Testis (tissue), 3 donors: ENCODE data around the gene GPATCH2. TPM values are rescaled to one million over a fixed set of nuclear protein-coding genes. Genes with fewer than 3 reads are reported as not detected.

Experiments used
- DNase-seq: peaks from one replicate; pipeline ENCODE4 v3.0.0-alpha.2; 2019
- H3K27ac ChIP-seq, 2 donors: fragments of 200-600 bp; sonication (generic); one replicate each; pipeline ENCODE4 v1.5.1; 2019
- H3K27me3 ChIP-seq: fragments of 200-600 bp; sonication (generic); one replicate; pipeline ENCODE4 v1.5.1; 2019
- H3K36me3 ChIP-seq: fragments of 200-600 bp; sonication (generic); one replicate; pipeline ENCODE4 v1.5.1; 2017; ENCODE audit warnings: low read depth; ENCODE audit errors: missing control alignments
- H3K4me1 ChIP-seq: fragments of 200-600 bp; sonication (generic); one replicate; pipeline ENCODE4 v1.5.1; 2019
- H3K4me3 ChIP-seq, 2 donors: fragments of 200-600 bp; sonication (generic); one replicate each; pipeline ENCODE4 v1.5.1; 2017 to 2019
- H3K9me3 ChIP-seq: fragments of 200-600 bp; sonication (generic); one replicate; pipeline ENCODE4 v1.5.1; 2017
- CTCF ChIP-seq, 3 experiments: fragments of 450-650 bp in 2 of 3; fragments of 200-600 bp in 1 of 3; sonication (generic) in 1 of 3; IDR thresholded peaks; one replicate each; pipeline ENCODE4 v1.5.1; 2016 to 2019; ENCODE audit warnings: antibody characterized with exemption in 3 of 3, mild to moderate bottlenecking in 2 of 3, moderate library complexity in 1 of 3
- POLR2A ChIP-seq: fragments of 450-650 bp; IDR thresholded peaks from one replicate; pipeline ENCODE4 v1.6.1; 2017; ENCODE audit warnings: antibody characterized with exemption, mild to moderate bottlenecking, moderate library complexity
- WGBS, 2 donors: methylation state at CpG; one replicate each; pipeline ENCODE4 v1.1.5; 2018; 5-methylcytosine and 5-hydroxymethylcytosine counted together
- intact Hi-C: fragments of 100-400 bp; cut with DNase I; formaldehyde crosslinking; loops from one replicate; pipeline ENCODE4 v1.15.1; 2023; ENCODE audit warnings: low total_unique reads
- polyA plus RNA-seq: library from polyadenylated mRNA; stranded (reverse); fragments of 350-450 nt; fragmentation: Illumina TruSeq; extraction: RNeasy Lipid Tissue Mini Kit (QIAGEN cat#74804); gene quantifications from one replicate; pipeline ENCODE4 v1.2.3, GENCODE V29; 2014; ENCODE audit warnings: low read depth, low replicate concordance; ENCODE audit not compliant: insufficient read depth
- total RNA-seq, 2 donors: library from RNA; depleted of rRNA; stranded (reverse); fragments of >200 nt; gene quantifications; one replicate each; pipeline ENCODE4 v1.2.3, GENCODE V29; 2016

The GPATCH2 gene
- total and polyA plus RNA-seq, 3 donors from 2014 or later, result 14.1 to 31.0 (median 20.6) TPM

DNA sequence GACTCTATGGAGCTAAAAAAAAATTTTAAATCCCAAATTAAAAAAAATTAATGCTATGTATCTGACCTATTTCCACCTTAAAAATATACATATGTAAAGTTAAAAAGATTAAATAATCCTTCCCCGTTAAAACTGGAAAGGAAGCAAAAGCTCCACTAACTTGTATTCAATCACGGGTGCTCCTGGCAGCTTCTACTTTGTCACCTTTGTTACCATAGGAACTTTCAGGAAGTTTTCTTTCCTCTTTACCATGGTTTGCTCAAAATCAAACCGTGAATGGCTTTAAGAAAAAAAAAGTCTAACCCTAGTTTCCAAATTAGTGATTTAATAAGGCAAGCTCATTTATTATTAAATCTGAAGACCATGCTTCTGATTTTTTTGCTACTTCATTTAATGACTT is 3.5 kb downstream of the GPATCH2 start:
- TF ChIP-seq POLR2A, result no peak
- TF ChIP-seq CTCF (IDR thresholded peaks at IDR 0.05), result no peak
- 61 to 69% methylated on average over 3 of the region's 3 CpGs for WGBS, 2 donors
- no peaks in the 10 kb centered on the region for H3K9me3 ChIP-seq
- intact Hi-C loops, result no loop called here
- no peak overlapping the region for H3K27ac ChIP-seq
- no peak for DNase-seq
- no peak overlapping the region for H3K4me3 ChIP-seq
- no peaks in the 10 kb centered on the region for H3K27me3 ChIP-seq
- peaks cover 11% of the 10 kb centered on the region for H3K4me1 ChIP-seq
- H3K36me3 ChIP-seq, result no peaks in the 10 kb centered on the region

DNA sequence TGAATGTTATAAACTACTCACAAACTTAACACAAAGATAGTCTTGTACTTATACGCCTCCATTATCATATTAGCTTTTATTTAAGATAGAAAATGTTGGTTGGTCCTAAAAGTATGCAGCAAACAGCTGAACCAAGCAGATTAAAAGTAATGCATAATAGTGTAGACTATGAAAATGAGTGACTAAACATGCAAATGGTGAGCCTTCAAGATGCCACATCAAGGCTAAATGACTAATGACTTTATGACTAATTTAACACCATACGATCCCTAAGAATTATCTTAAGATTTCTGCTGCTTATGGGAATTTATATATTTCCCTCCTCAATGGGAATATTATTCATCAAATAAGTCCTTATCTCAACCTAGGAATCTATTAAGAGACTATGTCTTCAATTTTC is 4.6 kb downstream of the GPATCH2 start:
- 90 to 96% methylated on average over 2 of the region's 2 CpGs for WGBS, 2 donors
- Histone ChIP-seq H3K36me3 (no peaks in the 10 kb centered on the region), H3K9me3 (no peaks in the 10 kb centered on the region), H3K27me3 (no peaks in the 10 kb centered on the region), H3K4me1 (peaks cover 11% of the 10 kb centered on the region), H3K27ac (no peak overlapping the region), H3K4me3 (no peak overlapping the region)
- intact Hi-C loops, result no loop called here
- no peak for TF ChIP-seq POLR2A
- DNase-seq, result no peak

DNA sequence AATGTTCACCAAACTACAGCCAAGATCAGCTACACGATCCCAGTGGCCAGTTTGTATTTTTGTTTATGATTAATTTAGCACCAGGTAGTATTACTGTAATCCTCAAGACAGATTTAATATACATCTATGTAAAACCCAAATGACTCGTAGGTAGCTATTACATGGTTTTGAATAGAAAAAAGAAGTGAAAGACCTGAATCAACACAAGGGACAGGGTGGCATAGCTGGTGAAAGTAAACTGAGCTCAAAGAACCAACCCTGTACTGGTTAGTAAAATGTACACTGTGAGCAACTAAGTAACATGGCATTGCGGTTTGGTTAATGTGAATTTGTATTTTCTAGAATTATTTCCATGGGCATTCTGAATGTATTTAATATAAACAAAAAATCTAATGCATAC is 8.8 kb downstream of the GPATCH2 start:
- no peaks in the 10 kb centered on the region for H3K4me1 ChIP-seq
- TF ChIP-seq POLR2A (no peak), CTCF (IDR thresholded peaks at IDR 0.05) (no peak)
- H3K36me3 ChIP-seq, result no peaks in the 10 kb centered on the region
- H3K9me3 ChIP-seq, result no peaks in the 10 kb centered on the region
- no peak for DNase-seq
- intact Hi-C loops, result no loop called here
- H3K27ac ChIP-seq, result no peak overlapping the region
- WGBS, 2 donors, result 93 to 94% methylated on average over 3 of the region's 3 CpGs
- H3K4me3 ChIP-seq, result no peak overlapping the region
- no peaks in the 10 kb centered on the region for H3K27me3 ChIP-seq

GRCh38 chr1:217620814-217621213 is 10.1 kb downstream of the GPATCH2 start:
- WGBS, 2 donors, result 83 to 87% methylated on average over 4 of the region's 4 CpGs
- H3K9me3 ChIP-seq, result no peaks in the 10 kb centered on the region

GRCh38 chr1:217617126-217617525 is 13.8 kb downstream of the GPATCH2 start:
- intact Hi-C loops, result no loop called here
- Histone ChIP-seq H3K4me3 (no peak overlapping the region), H3K9me3 (no peaks in the 10 kb centered on the region), H3K36me3 (no peaks in the 10 kb centered on the region), H3K4me1 (no peaks in the 10 kb centered on the region), H3K27me3 (no peaks in the 10 kb centered on the region), H3K27ac (no peak overlapping the region)
- DNase-seq, result no peak
- 87 to 100% methylated on average over 1 of the region's 1 CpG for WGBS, 2 donors
- TF ChIP-seq CTCF (IDR thresholded peaks at IDR 0.05), result no peak
- TF ChIP-seq POLR2A, result no peak

More at GRCh38 chr1:217620814-217621213, 10.1 kb downstream of the GPATCH2 start:
- no peaks in the 10 kb centered on the region for H3K36me3 ChIP-seq
- TF ChIP-seq POLR2A (no peak), CTCF (IDR thresholded peaks at IDR 0.05) (no peak)
- intact Hi-C loops, result no loop called here
- H3K4me3 ChIP-seq, result no peak overlapping the region
- H3K27me3 ChIP-seq, result no peaks in the 10 kb centered on the region
- DNase-seq, result no peak
- H3K4me1 ChIP-seq, result no peaks in the 10 kb centered on the region
- no peak overlapping the region for H3K27ac ChIP-seq
